CD4-positive, alpha-beta T cell treated with Interleukin-2 at 100 ng/mL for 4 hours (primary cell): ENCODE measurements around the gene NMRK2.

Experiments
- DNase-seq: peaks from one replicate; pipeline ENCODE4 v3.0.0-alpha.2; 2020; ENCODE audit warnings: low spot score

NMRK2 gene

DNA sequence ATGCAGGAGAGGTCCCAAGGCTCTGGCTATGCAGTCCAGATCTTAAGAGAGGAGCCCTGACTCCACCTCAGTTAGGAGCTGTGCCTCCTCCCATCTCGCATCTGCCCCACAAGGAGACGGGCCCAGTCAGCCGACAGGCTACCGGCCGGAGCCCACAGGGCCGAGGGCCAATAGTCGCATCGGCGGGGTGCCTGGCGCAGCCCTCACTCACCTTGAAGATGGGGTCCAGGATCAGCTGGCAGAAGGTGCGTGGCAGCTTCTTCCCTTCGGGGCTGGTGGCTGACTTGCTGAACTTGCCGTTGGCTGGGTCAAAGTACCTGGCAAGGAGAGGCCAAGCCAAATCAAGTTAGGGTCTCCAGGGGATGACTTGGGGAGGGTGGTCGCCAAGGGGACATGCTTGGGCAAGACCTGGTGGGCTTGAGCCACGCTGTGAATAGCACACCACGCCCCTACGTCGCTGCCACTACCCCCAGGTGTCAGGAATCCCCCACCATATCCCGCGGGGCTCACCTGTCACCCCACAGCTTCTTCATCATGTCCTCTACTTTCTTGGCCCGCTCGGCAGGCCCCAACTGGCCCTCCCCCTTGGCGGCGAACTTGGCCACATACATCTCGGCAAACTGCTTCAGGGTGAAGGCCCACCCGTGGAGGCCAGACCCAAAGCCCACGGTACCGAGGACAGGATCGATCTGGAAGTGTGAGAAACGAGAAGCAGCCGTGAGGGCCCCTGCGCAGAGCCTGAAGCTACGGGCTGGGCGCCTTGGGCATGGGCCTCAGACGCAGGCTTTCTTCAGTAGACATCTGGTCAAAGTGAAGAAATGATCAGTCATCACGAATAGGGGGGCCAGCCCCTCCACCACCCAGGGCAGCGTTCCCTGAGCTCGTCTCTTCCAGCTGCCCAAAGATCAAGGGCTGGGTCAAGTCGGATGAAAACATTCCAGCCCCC lies 49.1 kb downstream of the NMRK2 start:
- DNase-seq, result no peak

DNA sequence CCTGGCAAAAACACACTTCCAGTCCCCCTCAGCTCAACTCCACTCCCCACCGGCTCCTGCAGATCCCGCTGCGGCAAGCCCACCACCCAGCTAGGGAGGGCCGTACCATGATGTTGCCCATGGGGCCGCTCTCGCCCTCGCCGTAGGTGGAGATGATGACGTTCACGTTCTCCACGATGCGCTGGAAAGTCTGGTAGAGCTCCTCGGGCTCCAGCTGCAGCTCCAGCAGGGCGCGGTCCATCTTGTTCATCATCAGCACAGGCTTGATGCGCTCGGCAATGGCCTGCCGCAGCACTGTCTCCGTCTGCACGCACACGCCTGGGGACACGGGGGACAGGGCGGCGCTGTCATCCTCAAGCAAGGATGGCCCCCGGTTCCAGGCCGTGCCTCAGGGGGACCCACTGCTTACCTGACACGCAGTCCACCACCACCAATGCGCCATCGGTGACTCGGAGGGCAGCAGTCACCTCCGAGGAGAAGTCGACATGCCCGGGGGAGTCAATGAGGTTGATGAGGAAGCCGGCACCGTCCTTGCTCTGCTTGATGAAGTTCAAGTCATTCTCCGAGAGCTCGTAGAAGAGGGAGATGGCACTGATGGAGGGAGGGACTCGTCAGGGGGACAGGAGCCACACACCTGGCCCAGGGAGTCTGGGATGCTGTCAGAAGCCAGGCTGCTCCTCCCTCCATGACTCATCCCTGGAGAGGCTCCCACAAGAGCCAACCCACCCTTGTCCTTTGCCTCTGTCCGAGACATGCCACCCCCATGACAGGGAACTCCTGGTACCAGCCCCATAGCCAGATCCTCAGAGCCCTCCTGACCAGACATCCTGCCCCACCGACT lies 50.1 kb downstream of the NMRK2 start:
- DNase-seq, result no peak

DNA sequence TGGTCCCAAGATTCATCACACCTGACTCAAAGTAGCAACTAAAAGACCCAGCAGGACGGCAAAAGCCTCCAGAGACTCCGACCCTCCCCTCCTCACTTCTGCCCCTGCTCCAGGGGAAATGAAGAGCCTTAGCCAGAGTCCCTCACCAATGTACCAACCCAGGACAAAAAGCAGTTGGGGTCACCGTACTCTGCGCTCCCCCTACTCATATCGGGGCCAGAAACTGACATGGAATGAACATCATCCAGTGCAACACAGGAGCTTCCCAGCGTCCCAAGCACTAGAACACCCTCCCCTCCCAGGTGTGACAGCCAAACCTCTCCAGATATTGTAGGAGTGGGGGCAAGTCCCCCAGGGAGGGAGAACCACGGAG lies 50.7 kb downstream of the NMRK2 start:
- no peak for DNase-seq

DNA sequence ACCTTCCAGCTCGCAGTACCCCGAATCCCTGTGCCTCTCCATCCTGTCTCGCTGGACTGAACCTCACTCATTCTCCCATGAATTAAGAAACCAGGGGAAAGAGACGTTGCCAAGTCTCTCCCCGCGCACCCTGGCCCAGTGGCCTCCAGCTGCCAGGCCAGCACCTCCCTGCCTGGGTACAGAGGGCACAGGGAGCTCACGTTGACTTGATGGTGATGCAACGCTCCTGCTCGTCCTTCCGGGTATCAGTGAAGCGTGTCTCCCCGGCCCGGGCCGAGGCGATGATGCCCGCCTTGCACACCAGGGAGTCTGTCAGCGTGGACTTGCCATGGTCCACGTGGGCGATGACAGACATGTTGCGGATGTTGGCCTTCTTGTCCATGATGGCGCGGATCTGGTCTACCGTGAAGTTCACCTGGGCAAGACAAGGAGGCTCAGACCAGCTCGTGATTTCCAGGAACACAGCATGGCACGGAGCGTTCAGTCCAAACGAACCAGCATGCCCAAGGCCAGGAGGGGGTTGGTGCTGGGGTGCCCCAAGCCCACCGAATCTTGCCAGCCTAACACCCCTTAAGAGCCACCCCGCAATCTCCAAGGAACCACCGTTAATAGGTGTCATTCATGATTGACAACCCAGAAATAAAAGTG lies 51.2 kb downstream of the NMRK2 start:
- peak; percentile 14 for DNase-seq

DNA sequence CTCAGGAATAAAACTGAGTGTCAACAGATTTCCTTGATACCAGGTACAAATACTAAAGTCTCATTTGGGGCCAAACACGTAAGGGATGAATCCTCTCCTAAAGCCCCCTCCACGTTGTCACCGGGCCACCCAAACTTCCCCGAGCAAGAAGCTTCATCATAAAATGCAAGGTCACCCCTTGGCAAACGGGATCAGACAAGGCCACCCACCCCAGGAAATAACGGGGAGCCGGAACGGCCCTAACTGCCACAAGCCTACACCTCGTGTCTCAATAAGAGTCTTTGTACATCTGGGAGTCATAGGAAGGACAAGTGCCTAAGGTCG lies 51.7 kb downstream of the NMRK2 start:
- DNase-seq, result no peak

DNA sequence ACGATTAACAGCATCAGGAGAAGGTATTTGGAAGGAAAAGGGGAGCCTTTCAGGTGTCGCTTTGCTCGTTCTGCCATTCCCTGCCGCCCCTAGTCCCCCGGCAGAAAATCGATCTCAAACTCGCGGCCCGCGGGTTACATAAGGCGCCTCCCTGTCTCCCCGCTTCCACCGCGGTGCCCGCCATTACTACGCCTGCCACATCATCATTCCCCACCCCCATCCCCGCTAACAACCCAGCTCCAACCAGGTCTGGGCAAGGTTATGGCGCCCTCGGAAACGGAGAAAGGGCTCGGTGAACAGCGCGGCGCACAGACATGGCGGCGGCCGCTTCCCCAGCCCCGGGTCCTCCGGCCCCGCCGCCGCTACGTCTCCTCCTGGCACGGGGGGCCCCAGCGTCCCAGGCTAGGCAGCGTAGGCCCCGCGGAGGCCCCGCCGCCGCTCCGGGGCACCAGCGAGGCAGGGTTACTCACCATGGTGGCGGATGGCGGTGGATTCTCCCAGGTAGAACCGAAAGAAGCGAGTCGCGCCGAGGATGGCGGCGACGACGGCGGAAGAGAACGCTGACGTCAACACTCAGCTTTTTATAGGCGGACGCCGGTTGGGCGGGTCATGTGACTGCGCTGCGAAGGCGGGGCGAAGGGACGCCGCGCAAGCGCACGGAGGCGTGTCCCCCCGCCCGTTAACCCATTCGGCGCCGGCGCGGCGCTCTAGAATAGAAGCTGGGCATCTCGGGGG lies 52.2 kb downstream of the NMRK2 start, which contains the start of gene EEF2:
Gene EEF2 (minus strand): TSS at position 556 of the 735 bp plus-strand sequence. CDS start 83 bp downstream, at position 473.
- peak; percentile 94 for DNase-seq

DNA sequence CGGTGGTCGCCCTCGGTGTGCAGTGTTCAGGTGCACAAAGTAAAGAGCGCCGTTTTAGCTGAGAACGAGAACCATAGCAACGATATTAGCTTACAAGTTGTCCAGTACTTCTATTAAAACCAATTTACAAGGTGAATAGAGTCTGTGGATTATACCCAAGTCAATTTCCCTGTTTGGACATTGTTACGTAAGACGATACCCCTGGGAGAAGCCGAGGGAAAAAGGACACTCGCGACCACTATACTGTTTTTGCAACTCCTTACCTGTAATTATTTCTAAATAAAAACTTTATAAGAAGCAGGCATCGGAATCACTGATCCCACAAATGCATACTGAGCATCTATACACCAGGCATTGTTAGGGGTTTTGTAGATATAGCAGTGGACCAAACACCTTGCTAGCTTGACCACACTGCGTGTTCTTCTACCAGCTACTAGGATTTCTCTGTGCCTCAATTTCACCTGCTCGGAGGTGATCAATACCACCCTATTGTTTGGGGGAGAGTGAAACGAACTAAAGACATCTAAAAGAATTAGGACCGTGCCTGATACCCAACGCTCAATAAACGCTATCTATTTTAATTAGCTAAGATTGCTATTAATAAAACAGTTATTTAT lies 52.9 kb downstream of the NMRK2 start:
- no peak for DNase-seq

DNA sequence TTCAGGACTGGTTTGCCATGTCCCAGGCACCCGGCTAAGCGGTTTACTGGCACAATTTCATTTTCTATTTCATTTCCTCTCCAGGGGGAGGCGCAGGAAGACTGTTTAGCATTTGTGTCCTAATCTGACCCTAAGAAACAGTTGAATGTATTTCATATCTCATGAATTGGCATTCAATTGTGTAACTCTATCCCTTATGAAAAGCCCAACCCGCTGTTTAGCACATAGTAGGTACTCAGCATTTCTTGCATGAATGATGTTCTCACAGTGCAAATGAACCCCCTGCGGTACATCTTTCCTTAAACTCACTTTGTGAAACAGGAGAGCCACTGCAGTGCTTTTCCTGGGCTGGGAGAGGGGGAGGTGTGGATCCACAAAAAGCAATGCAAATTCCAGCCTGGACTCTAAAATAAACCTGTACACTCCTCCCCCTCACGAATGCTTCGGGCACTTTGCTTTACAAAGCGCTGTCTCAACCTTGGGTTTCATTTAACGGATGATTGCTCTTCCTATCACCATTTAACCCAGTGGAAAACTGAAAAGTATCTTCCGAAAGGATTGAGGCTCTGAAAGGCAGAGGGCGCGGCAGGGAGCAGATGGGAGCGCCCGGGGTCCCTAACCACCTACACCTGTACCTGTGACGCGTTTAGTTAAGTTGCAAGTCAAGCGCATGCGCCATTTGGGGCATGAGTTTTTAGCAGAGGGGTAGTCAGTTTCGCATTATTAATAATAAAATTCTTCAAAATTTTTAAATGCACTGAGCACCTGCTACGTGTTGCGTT lies 53.6 kb downstream of the NMRK2 start:
- peak; percentile 79 for DNase-seq

DNA sequence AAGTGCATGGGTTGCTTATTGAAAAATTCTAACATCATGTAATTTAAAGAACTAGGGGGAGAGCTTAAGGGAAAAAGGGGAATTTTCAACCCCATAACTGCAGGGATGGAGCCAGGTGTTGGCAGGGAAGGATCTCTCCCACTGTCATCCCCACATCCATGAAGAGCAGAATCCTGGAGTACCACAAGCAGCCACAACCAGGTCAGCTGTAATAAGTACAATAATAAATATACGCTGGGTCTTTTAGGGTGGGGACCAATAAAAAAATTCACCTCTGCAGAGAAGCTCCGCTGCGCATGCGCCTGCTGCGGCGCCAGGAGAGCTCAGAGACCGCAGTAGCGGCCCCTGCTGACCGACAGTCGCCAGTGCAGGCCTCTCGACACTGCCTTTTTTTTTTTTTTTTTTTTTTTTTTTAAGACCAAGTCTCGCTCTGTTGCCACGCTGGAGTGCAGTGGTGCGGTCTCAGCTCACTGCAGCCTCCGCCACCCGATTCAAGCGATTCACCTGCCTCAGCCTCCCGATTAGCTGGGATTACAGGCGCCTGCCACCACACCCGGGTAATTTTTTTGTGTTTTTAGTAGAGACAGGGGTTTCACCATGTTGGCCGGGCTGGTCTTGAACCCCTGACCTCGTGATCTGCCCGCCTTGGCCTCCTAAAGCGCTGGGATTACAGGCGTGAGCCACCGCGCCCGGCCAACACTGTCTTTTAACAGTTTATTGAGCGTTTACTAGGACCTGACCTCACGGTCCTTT lies 54.9 kb downstream of the NMRK2 start:
- DNase-seq, result peak; percentile 91

DNA sequence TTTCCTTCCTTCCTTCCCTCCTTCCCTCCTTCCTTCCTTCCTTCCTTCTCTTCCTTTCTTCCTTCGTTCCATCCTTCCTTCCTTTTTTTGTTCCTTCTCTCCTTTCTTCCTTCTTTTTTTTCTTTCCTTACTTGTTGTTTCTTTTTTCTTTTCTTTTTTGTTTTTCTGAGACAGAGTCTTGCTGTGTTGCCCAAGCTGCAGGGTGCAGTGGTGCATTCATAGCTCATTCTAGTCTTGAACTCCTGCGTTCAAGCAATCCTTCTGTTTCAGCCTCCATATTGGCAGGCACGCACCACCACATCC lies 57.9 kb downstream of the NMRK2 start:
- no peak for DNase-seq
